ENCODE results near the gene CACNA2D3.

Gene CACNA2D3

DNA sequence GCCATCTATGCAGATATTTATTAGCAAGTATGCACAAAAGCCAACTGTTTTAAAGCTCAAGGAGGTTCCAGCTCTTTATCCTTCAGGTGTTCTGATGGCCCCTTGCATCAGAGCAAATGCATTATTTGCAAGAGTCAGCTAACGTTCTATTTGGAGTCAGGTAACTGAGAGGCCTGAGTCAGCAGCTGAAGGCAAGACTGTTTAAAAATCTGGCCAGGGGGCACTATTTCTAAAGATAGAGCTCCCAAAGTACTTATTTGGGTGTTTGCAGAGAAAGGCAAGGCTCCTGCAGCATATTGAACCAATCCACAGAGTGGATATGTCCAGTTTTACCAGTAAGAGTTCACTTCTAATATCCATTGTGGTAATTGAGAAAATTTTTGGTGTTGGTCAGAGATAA is 659.4 kb downstream of the CACNA2D3 start:
- no peak for DNase-seq (ENCODE audit: extremely low spot score)
- CTCF ChIA-PET: interaction anchor here (0.6 to 1.0 kb wide), 3 partner anchors 12 to 1249 kb away, joined by 3 to 4 read pairs (median 3); no protein-coding TSS in a partner anchor
- POLR2A ChIA-PET: no interaction called here
- TF ChIP-seq FOXA1 (IDR thresholded peaks at IDR 0.05): no peak
- TF ChIP-seq HDGF (IDR thresholded peaks at IDR 0.05; ENCODE audit: borderline replicate concordance): no peak
- TF ChIP-seq NFRKB (IDR thresholded peaks at IDR 0.05): no peak
- no peak for TF ChIP-seq FOXK2 (IDR thresholded peaks at IDR 0.05)
- TF ChIP-seq ARNT (IDR thresholded peaks at IDR 0.05): no peak
- no peak for TF ChIP-seq TARDBP (IDR thresholded peaks at IDR 0.05)
- no peak for TF ChIP-seq L3MBTL2 (conservative IDR thresholded peaks at IDR 0.05)
- TF ChIP-seq SUZ12 (IDR thresholded peaks at IDR 0.05): no peak
- TF ChIP-seq ELF4 (IDR thresholded peaks at IDR 0.05): no peak
- no peak for TF ChIP-seq FOXM1 (IDR thresholded peaks at IDR 0.05; ENCODE audit: borderline replicate concordance)

DNA sequence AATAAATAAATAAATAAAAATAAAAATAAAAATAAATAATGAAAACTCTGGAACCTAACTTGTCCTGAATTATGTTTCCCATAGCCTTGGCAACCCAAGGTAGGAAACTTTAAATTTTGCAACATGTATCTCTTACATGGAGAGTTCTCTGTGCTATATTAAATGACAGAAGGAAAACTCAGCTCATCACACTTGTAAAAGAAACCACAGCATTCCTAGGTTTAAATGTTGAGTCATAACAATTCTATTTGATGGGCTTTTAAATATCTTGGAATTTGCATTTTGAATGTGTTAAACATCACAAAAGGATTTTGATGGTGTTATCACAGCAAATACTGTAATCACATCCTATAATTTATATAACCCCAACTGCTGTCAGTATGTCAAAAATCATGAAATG is 661.3 kb downstream of the CACNA2D3 start:
- ChIA-PET CTCF (no interaction called here), POLR2A (no interaction called here)
- TF ChIP-seq HDGF (IDR thresholded peaks at IDR 0.05; ENCODE audit: borderline replicate concordance): no peak
- TF ChIP-seq LEF1 (IDR thresholded peaks at IDR 0.05; ENCODE audit: borderline replicate concordance): no peak
- no peak for TF ChIP-seq L3MBTL2 (conservative IDR thresholded peaks at IDR 0.05)
- no peak for TF ChIP-seq ARNT (IDR thresholded peaks at IDR 0.05)
- no peak for TF ChIP-seq TARDBP (IDR thresholded peaks at IDR 0.05)
- no peak for TF ChIP-seq FOXK2 (IDR thresholded peaks at IDR 0.05)
- TF ChIP-seq FOXA1 (IDR thresholded peaks at IDR 0.05): no peak
- DNase-seq (ENCODE audit: extremely low spot score): no peak

DNA sequence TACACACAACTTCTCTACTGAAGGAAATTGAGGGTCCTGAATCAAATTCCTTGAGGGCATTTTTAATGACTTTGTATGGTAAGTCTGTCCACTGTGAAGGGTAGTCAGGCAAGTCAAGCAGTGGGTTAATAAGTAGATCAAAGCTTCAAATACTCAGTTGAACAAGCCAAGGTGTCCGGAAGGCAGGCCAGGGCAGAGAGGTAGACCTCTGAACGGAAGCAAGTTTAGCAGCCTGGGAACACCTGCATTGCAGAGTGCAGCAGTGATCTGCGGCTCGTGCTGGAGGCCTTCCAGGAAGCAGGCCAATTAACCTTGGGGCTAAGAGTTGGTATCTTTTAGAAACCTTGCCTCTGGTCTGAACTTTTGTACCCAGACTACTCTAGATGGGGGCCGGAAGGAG is 661.7 kb downstream of the CACNA2D3 start:
- ChIA-PET POLR2A (no interaction called here), CTCF (no interaction called here)
- DNase-seq (ENCODE audit: extremely low spot score): no peak
- no peak for TF ChIP-seq ELF4 (IDR thresholded peaks at IDR 0.05)
- no peak for TF ChIP-seq ARNT (IDR thresholded peaks at IDR 0.05)
- no peak for TF ChIP-seq CTBP1 (IDR thresholded peaks at IDR 0.05; ENCODE audit: borderline replicate concordance)
- no peak for TF ChIP-seq SUZ12 (IDR thresholded peaks at IDR 0.05)
- no peak for TF ChIP-seq FOXK2 (IDR thresholded peaks at IDR 0.05)
- TF ChIP-seq FOXA1 (IDR thresholded peaks at IDR 0.05): no peak
- no peak for TF ChIP-seq HDGF (IDR thresholded peaks at IDR 0.05; ENCODE audit: borderline replicate concordance)
- TF ChIP-seq NFRKB (IDR thresholded peaks at IDR 0.05): no peak
- no peak for TF ChIP-seq FOXM1 (IDR thresholded peaks at IDR 0.05; ENCODE audit: borderline replicate concordance)

DNA sequence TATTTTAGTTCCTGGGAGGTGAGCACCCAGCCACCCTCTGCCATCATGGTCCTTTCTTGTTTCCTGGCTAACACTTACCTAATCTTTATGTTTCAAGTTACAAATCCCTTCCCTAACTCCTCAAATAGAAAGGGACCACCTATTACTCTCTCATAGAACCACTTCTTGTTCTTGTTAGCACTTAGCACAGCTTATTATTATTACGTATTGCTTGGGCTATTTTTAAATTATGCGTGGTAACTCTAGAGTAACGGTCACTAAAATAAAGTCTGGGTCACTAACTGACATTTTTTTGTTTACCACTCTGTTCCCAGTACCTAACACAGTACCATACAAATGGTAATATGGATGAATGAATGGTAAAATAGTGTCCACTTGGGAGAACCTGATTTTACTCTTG is 663.6 kb downstream of the CACNA2D3 start:
- no peak for DNase-seq (ENCODE audit: extremely low spot score)
- ChIA-PET POLR2A (no interaction called here), CTCF (no interaction called here)
- TF ChIP-seq FOXA1 (IDR thresholded peaks at IDR 0.05) (no peak), CTBP1 (IDR thresholded peaks at IDR 0.05; ENCODE audit: borderline replicate concordance) (no peak)
- TF ChIP-seq, protein P1, sequence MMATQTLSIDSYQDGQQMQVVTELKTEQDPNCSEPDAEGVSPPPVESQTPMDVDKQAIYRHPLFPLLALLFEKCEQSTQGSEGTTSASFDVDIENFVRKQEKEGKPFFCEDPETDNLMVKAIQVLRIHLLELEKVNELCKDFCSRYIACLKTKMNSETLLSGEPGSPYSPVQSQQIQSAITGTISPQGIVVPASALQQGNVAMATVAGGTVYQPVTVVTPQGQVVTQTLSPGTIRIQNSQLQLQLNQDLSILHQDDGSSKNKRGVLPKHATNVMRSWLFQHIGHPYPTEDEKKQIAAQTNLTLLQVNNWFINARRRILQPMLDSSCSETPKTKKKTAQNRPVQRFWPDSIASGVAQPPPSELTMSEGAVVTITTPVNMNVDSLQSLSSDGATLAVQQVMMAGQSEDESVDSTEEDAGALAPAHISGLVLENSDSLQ (IDR thresholded peaks at IDR 0.05): no peak

DNA sequence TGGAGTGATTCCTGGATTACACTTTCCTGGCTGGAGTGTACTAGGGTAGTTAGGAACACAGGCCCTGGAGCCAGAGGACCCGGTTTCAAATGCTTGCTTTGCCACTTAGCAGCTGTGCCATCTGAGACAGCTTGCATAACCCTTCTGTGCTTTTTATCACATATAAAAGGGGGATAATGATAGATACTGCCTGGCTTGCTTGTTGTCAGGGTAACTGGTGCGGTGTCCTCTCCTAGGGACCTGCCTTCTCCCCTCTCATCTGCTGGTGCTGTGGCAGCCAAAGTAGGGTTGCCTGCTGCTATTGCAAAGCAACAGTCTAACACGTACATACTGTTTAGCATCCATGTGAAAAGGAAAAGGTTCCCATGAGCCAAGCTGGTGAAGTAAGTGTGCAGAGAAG is 667.7 kb downstream of the CACNA2D3 start:
- POLR2A ChIA-PET: no interaction called here
- no peak for DNase-seq (ENCODE audit: extremely low spot score)
- CTCF ChIA-PET: no interaction called here
- TF ChIP-seq LEF1 (IDR thresholded peaks at IDR 0.05; ENCODE audit: borderline replicate concordance) (no peak), FOXM1 (IDR thresholded peaks at IDR 0.05; ENCODE audit: borderline replicate concordance) (no peak), L3MBTL2 (conservative IDR thresholded peaks at IDR 0.05) (no peak), BHLHE40 (IDR thresholded peaks at IDR 0.05; ENCODE audit: borderline replicate concordance) (no peak)

DNA sequence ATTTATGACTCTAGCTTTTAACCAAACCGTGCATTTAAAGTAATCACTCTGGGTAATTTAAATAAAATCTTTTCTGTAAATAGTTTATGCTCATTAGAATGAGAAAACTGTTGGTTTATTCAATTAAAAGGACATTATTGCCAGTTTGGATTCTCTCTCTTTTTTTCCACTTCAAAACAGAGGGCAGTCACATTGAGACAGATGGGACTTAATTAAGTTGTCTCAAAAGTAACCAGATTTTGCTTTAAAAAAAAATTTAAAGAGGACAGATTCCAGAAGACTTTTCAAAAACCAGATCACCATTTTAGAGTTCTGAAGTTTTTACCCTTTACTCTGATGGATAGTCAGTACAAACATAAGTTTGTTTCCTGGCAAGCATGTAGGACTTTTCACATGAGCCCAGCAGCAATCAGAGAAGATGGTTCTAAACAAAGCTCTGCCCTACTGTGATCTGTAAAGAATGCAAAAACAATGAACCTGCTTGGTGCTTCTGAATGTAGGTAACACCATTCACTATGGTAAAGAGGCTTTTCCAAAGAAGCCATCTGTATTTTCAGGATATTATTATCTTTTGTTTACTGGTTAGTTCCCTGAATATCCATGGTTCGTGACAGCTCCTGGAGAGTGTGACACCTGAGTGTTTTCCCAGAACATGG is 669.3 kb downstream of the CACNA2D3 start:
- ChIA-PET POLR2A (no interaction called here), CTCF (no interaction called here)
- TF ChIP-seq FOXM1 (IDR thresholded peaks at IDR 0.05; ENCODE audit: borderline replicate concordance) (no peak), HDGF (IDR thresholded peaks at IDR 0.05; ENCODE audit: borderline replicate concordance) (no peak), BHLHE40 (IDR thresholded peaks at IDR 0.05; ENCODE audit: borderline replicate concordance) (no peak), CTBP1 (IDR thresholded peaks at IDR 0.05; ENCODE audit: borderline replicate concordance) (no peak), FOXK2 (IDR thresholded peaks at IDR 0.05) (no peak), L3MBTL2 (conservative IDR thresholded peaks at IDR 0.05) (no peak), LEF1 (IDR thresholded peaks at IDR 0.05; ENCODE audit: borderline replicate concordance) (no peak), SUZ12 (IDR thresholded peaks at IDR 0.05) (no peak), TARDBP (IDR thresholded peaks at IDR 0.05) (no peak), NFRKB (IDR thresholded peaks at IDR 0.05) (no peak), ELF4 (IDR thresholded peaks at IDR 0.05) (no peak), SP1 (IDR thresholded peaks at IDR 0.05) (no peak), FOXA1 (IDR thresholded peaks at IDR 0.05) (no peak), ZNF384 (IDR thresholded peaks at IDR 0.05) (no peak), ARNT (IDR thresholded peaks at IDR 0.05) (no peak)
- TF ChIP-seq, protein P1 (IDR thresholded peaks at IDR 0.05): no peak
- DNase-seq (ENCODE audit: extremely low spot score): no peak

DNA sequence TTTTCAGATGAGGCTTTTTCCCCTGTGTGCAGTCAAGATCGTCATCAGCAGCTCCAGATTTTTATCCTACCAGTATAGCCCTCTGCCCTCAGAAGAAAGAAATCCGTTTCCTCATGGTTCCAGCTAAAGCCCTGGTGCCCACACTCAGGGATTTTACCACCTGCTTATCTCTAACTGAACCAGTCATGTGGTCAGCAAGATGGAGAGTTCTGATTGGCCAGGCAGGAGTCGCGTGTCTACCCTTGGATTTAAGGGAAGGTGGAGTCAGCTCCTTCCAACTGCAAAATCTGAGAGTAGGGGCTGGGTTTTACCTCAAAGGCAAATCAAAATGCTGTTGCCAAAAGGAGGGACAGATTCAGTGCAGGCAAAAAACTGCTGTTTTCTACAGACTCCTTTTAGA is 670.2 kb downstream of the CACNA2D3 start:
- ChIA-PET POLR2A (no interaction called here), CTCF (interaction anchor here (0.6 kb wide), 1 partner anchor 101 kb away, joined by 3 read pairs; no protein-coding TSS in a partner anchor)
- TF ChIP-seq ELF4 (IDR thresholded peaks at IDR 0.05) (no peak), FOXM1 (IDR thresholded peaks at IDR 0.05; ENCODE audit: borderline replicate concordance) (no peak), HDGF (IDR thresholded peaks at IDR 0.05; ENCODE audit: borderline replicate concordance) (no peak), FOXK2 (IDR thresholded peaks at IDR 0.05) (no peak), SUZ12 (IDR thresholded peaks at IDR 0.05) (no peak), ARNT (IDR thresholded peaks at IDR 0.05) (no peak), L3MBTL2 (conservative IDR thresholded peaks at IDR 0.05) (no peak), CTBP1 (IDR thresholded peaks at IDR 0.05; ENCODE audit: borderline replicate concordance) (no peak), LEF1 (IDR thresholded peaks at IDR 0.05; ENCODE audit: borderline replicate concordance) (no peak), BHLHE40 (IDR thresholded peaks at IDR 0.05; ENCODE audit: borderline replicate concordance) (no peak), FOXA1 (IDR thresholded peaks at IDR 0.05) (no peak), TARDBP (IDR thresholded peaks at IDR 0.05) (no peak), ZNF384 (IDR thresholded peaks at IDR 0.05) (no peak)
- TF ChIP-seq, protein P1 (IDR thresholded peaks at IDR 0.05): no peak
- DNase-seq (ENCODE audit: extremely low spot score): no peak

Measured in HEK293T (cell line).